Stimulated activated CD4-positive, alpha-beta T cell treated with anti-CD3 and anti-CD28 coated beads, Interleukin-12 subunit alpha, Interleukin-12 subunit beta, amount 100 ng/mL, for 24 hours (primary cell): ENCODE results near the gene LRRC8A.

Experiments used
- DNase-seq, 2 experiments: peaks; one replicate each; pipeline ENCODE4 v3.0.0-alpha.2; 2020; ENCODE audit warnings: low read depth in 2 of 2

LRRC8A gene

DNA sequence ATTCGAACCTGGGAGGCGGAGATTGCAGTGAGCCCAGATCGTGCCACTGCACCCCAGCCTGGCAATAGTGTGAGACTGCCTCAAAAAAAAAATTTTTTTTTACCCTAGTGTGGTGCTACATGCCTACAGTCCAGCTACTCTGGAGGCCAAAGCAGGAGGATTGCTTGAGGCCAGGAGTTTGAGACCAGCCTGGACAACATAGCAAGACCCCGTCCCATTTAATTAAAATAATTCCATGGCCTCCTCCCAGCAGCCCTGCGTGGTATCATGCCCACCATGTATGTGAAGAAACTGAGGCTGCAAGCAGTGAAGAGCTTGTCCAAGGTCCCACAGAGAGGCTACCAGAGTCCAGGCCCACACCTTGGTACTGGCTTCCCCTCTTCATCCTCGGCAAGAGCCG is 19.4 kb downstream of the LRRC8A start:
- DNase-seq, result no peak

DNA sequence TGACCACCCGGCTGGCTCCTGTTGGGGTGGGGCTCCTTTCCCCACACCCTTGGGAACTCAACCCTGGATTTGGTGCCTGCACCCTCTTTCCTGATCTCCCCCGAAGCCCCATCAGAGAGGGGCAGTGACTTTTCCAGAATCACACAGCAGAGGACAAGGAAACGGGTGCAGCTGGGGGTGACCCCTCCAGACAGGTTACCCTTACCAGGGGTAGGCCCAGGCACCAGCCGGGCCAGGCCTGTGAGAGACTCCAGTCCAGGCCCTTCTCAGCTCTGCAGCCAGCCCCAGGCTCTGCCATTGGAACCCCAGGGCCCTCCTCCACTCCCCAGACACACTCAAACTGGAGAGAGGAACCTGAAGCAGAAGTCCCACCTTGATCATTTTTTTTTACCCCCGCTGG is 19.9 kb downstream of the LRRC8A start:
- DNase-seq, result no peak

DNA sequence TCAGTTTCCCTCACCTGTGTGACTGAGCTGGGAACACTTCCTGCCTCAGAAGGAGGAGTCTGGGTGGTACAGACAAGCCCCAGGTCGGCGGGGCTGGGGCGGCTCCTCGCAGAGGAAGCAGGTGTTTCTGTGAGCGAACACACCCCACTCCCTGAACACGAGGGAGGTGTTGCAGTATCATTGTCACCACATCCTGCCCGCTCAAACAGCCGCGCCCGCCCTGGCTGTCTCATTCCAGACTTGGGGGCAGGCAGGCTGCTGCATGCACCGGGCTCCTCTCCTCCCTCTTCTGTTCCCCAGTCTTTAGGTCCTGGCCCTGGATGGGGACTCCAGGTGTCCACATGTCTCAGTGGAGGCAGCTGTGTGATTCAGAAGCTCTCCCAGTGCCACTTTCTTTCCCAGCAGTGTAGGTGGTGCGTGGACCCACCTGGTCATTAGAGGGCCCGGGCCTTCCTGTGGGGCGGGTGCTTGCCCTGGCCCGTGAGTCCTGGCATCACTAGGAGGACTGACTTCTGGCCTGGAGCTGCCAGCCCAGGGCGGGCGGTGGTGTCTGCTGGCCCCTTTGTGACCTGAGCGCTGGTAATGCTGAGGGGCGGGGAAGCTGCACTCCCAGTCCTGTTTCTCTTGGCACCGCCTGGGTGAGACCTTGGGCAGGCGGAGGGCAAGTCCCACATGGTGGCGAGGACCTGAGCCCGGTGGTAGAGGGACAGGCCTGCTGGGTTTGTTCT is 20.6 kb downstream of the LRRC8A start:
- peak; percentile 68 to 81 for DNase-seq

DNA sequence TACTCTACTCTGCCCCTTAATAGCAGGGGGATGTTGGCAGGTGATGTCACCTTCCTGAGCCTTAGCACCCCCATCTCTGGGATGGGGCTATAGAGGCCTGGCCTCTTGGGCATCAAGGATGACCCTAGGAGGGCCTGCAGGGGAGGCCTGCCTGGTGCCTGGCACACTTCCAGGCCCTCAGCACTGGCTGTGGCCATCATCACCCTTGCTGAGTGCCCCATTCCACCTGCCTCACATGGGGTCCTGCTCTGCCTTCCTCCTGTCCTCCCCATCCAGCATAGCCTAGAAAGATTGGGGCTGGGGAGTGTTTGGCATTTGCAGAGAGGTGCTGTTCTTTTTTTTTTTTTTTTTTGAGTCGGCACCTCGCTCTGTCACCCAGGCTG is 21.1 kb downstream of the LRRC8A start:
- no peak for DNase-seq

DNA sequence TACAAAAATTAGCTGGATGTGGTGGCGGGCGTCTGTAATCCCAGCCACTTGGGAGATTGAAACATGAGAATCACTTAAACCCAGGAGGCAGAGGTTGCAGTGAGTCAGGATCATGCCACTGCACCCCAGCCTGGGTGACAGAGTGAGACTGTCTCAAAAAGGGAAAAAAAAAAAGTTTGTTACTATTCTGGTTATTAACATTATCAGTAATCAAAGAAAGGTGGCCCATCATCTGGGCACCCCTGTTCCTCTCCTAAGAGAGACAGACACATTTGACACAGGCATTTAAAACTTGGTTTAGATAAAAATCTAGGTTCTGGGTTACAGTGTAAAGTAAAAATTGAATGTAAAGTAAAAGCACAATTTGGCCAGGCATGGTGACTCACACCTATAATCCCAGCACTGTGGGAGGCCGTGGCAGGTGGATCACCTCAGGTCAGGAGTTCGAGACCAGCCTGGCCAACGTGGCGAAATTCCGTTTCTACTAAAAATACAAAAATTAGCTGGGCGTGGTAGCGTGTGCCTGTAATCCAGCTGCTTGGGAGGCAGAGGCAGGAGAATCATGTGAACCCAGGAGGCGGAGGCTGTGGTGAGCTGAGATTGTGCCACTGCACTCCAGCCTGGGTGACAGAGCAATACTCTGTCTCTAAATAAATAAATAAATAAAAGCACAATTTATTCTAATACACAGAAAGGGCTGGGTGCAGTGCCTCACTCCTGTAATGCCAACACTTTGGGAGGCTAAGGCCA is 22.1 kb downstream of the LRRC8A start:
- DNase-seq, result no peak

DNA sequence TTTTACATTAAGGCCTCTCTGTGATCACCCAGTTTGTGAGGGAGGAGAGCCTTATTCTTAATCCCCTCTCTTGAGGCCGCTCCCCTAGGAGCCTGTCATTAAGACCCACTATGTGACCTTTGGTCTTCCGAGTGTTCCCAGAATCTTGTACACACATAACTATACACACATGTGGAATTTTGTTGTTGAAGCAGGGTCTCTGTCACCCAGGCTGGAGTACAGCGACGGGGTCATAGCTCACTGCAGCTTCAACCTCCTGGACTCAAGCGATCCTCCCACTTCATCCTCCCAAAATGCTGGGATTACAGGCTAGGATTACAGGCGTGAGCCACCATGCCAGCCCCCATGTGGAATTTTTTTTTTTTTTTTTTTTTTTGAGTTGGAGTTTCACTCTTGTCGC is 24.0 kb downstream of the LRRC8A start:
- DNase-seq, result no peak

DNA sequence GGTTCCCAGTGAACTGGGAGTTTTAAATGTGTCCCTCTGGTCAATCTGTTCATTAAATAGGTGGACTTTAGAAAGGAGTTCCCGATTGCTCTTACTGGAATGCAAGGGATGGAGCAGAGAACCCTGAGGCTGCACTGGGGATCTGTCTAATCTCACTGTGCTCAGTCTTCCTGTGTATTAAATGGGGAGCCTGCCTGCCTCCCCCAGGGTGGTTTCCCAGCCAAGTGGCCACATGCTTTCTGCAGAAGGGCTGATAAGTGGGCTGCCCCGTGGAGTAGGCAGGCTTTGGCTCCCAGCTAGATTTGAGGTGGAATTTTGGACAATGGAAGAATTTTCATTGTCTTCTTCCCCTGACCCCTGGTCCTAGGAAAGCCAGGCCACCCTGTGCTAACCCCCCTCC is 24.8 kb downstream of the LRRC8A start:
- no peak for DNase-seq

DNA sequence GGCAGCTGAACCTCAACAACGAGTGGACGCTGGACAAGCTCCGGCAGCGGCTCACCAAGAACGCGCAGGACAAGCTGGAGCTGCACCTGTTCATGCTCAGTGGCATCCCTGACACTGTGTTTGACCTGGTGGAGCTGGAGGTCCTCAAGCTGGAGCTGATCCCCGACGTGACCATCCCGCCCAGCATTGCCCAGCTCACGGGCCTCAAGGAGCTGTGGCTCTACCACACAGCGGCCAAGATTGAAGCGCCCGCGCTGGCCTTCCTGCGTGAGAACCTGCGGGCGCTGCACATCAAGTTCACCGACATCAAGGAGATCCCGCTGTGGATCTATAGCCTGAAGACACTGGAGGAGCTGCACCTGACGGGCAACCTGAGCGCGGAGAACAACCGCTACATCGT is 26.4 kb downstream of the LRRC8A start:
- DNase-seq, result no peak

DNA sequence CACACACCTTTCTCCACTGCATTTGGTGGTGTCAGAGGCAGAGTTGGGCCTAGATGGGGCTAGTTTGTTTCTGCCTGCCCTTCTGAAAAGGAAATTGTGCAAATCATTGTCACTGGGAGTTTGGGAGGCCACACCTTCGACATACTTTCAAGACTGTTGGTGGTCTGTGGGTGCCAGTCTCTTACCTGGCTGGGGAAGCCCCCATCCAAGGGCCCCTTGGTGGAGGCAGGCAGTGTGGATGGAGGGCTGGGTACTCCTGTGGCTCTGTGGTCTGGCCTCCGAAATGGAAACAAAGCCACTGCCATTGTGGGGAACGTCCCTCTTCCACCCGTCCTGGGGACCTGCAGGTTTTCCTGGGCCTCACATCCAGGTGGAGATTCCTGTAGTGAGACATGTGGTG is 27.9 kb downstream of the LRRC8A start:
- DNase-seq, result no peak

DNA sequence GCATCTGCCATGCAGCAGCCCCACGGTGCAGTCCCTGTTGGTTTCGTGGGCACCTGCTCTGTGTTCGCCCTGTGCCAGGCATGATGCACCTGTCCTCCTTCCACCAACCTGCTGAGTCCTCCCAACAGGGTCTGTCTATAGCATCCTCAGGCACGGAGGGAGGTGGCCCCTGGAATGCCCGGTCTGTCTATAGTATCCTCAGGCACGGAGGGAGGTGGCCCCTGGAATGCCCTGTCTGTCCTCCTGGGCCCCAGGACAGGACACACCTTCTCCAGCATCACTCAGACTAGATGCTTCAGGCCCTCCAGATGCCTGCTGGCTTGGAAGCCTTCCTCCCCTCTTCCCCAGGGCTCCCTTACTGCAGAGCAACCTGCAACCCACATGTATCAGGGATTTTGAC is 29.0 kb downstream of the LRRC8A start:
- no peak for DNase-seq

DNA sequence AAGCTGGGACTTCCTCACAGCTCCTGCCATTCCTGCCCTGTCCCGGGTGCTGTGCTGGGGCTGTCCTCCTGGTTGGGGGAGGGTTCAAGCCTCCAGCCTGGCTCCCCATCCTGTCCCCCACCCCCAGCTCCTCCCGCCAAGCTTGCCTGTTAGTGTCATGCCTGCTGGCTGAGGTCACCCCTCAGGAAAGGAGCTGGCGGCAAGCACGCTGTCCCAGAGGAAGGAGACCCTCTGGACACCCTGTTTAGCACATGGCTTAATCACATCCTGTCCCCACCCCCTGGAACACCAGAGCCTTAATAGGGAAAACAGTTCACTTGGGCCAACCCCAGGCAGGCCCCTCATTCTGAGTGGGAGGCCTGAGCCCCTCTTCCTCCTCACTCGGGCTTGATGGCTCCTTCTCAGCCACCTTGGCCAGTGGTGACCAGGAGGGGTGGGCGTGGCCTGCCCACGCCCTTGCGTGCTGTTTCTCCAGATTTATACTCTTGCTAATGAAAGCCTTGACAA is 29.6 kb downstream of the LRRC8A start:
- DNase-seq, result no peak

DNA sequence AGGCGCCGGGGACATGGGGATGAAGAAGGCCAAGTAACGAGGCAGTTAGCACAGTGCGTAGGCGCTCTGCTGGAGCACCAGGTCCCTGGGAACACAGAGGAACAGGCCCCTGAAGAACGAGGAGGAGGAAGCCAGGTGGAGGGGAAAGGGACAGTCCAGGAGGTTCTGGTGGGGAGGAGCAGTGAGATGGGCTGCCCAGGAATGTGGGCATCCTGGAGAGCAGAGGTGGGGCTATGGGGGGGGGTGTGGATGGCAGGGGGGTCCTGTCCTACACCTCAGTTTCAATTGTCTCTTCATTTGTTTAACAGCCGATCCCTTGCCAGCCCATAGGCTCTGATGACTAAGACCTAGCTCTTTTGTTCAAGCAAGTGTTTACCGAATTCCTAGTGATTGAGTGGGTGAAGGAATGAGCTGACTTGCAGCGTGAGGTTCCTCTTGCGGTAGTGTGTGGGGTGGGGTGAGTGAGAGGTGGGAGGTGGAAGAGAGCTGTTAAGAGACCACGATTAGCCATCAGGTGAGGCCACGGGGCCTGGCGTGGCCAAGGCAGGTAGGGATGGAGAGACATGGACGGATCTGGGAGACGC is 30.4 kb downstream of the LRRC8A start:
- no peak for DNase-seq

DNA sequence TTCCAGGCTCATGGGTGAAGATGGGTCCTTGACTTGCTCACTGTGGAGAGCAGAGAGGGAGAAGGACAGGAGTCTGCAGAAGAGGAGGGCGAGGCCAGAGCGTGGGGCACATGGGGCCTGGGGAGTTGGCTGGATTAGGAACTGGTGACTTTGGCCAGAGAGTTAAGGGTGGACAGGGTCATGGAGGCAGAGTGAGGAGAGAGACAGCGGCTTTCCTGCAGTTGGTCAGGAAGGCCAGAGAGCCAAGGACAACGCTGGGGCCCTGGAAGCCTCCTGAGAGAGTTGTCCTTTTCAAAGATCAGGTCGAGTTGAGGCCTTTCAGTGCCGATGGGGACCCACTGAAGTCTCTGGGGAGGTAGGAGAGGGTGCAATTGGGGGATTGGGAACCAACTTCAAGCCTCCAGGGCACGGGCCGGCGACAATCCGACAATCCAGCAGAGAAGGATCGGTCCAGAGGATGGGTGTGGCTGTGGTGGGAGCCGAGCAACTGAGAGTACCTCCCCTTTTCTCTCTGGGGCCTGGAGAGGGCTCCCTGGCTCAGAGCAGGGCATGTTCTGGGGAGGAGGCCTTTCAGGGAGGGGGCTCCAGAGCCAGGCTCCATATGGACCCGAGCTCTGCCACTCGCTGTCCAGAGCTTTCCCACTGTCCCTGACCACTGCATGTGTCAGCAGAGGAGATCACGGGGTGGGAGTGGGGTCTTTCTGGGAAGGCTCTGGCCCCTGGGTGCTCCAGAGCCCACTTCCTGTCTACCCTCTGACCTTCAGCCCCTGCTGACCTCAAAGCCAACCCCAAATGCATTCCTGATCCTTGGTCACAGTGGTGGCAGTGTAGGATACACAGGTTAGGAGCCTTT is 31.3 kb downstream of the LRRC8A start:
- no peak for DNase-seq

DNA sequence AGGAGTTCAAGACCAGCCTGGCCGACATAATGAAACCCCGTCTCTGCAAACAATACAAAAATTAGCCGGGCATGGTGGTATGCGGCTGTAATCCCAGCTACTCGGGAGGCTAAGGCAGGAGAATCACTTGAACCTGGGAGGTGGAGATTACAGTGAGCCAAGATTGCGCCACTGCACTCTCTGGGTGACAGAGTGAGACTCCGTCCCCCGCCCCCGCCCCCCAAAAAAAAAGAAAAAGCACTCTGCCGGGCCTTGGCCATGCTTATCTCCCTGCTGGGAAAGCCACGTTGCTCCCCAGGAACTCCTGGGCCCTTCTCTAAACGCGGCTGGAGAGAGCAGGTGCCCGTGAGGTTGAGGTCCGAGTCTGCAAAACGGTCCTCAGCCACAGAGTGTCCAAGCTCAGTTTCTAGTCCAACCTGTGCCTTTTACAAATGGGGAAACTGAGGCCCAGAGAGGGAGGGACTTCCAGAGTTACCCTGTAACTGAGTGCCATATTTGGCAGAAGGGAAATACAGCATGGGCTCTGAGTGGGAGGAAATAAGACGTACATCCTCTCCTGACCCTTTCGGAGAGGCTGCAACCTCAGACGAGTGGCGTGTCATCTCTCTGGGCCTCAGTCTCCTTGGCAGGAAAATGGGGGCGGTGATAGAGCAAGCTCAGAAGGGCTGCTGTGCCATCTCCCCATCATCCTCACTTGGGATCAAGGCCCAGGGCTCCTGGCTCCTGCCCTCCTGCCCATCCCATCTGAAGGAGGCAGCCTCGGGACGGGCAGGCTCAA is 32.3 kb downstream of the LRRC8A start:
- DNase-seq, result no peak

DNA sequence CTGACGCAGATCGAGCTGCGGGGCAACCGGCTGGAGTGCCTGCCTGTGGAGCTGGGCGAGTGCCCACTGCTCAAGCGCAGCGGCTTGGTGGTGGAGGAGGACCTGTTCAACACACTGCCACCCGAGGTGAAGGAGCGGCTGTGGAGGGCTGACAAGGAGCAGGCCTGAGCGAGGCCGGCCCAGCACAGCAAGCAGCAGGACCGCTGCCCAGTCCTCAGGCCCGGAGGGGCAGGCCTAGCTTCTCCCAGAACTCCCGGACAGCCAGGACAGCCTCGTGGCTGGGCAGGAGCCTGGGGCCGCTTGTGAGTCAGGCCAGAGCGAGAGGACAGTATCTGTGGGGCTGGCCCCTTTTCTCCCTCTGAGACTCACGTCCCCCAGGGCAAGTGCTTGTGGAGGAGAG is 34.3 kb downstream of the LRRC8A start:
- no peak for DNase-seq

DNA sequence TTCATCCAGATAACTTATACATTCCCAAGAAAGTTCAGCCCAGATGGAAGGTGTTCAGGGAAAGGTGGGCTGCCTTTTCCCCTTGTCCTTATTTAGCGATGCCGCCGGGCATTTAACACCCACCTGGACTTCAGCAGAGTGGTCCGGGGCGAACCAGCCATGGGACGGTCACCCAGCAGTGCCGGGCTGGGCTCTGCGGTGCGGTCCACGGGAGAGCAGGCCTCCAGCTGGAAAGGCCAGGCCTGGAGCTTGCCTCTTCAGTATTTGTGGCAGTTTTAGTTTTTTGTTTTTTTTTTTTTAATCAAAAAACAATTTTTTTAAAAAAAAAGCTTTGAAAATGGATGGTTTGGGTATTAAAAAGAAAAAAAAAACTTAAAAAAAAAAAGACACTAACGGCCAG is 34.8 kb downstream of the LRRC8A start:
- DNase-seq, result no peak

DNA sequence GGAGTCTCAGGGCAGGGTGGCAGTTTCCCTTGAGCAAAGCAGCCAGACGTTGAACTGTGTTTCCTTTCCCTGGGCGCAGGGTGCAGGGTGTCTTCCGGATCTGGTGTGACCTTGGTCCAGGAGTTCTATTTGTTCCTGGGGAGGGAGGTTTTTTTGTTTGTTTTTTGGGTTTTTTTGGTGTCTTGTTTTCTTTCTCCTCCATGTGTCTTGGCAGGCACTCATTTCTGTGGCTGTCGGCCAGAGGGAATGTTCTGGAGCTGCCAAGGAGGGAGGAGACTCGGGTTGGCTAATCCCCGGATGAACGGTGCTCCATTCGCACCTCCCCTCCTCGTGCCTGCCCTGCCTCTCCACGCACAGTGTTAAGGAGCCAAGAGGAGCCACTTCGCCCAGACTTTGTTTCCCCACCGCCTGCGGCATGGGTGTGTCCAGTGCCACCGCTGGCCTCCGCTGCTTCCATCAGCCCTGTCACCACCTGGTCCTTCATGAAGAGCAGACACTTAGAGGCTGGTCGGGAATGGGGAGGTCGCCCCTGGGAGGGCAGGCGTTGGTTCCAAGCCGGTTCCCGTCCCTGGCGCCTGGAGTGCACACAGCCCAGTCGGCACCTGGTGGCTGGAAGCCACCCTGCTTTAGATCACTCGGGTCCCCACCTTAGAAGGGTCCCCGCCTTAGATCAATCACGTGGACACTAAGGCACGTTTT is 35.4 kb downstream of the LRRC8A start:
- no peak for DNase-seq

DNA sequence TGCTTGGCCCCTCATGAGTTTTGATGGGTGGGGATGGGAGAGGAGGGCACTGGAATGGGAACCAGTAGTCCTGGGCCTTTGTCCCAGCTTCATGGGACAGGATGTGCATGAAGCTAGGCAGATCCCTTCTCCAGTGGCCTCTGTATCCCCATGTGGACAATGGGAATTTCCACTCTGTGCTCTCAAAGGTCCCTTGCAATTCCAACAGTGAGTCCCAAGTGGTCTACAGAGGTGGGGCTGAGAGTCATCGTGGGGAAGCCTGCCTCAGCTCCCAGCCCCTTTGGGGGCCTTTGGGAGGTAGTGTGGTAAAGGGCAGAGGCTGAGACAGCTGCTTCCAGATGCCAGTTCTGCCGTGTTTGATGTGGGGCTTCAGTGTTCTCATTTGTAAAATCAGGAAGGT is 37.0 kb downstream of the LRRC8A start:
- no peak for DNase-seq

DNA sequence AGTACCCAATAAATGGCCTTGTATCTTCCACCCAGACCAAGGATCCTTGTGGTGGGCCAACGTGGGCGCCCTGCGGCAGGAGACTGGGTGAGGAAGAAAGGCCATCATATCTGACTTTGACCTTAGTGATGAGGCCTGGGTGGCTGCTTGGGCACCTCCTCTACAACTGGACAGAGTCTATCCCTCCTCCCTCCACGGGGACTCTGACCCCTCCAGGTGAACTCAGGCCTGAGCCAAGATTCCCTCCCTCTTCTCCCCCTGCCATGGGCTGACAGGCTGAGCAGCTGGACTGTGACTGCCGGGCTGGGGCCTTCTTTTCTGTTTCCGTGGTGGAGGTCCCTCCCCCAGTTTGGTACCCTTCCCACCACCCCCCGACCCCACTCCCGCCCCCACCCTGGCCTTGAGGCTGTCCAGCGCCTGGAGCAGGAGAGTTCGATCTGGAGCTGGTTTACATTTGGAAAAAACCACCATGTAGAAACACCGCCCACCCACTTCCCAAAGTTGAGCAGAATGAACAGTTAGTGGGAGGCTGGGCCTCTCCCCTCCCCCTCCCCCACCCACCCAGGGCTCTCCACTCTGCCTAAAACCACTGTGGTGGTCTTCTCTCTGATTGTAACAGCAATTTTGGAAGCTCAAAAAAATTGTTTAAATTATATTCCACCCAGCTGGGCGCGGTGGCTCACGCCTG is 37.6 kb downstream of the LRRC8A start:
- no peak for DNase-seq
